CD4-positive, CD25-positive, alpha-beta regulatory T cell (primary cell): ENCODE data around the gene SPTSSA. TPM values are rescaled to one million over a fixed set of nuclear protein-coding genes. Genes with fewer than 3 reads are reported as not detected.

Experiments used
- ATAC-seq, 2 donors: fragments of 150-1000 bp; cut with Tn5 transposase; one replicate each; pipeline ENCODE4 v1.10.0; 2021; ENCODE audit warnings: low read depth in 2 of 2, moderate number of reproducible peaks in 2 of 2, moderate library complexity in 1 of 2
- DNase-seq, 3 donors: peaks; one replicate each; pipeline versions ENCODE4 v3.0.0 to v3.0.0-alpha.2; 2012 to 2022; ENCODE audit warnings: mixed read lengths in 1 of 3
- H3K27ac ChIP-seq: one replicate; pipeline ENCODE4 v1.7.0; 2013; ENCODE audit warnings: mild to moderate bottlenecking, low read length; ENCODE audit not compliant: insufficient read depth, poor library complexity, severe bottlenecking
- H3K27me3 ChIP-seq: one replicate; pipeline ENCODE4 v1.7.0; 2013; ENCODE audit warnings: low read length; ENCODE audit not compliant: control insufficient read depth, insufficient read depth
- H3K36me3 ChIP-seq: one replicate; pipeline ENCODE4 v1.7.0; 2013; ENCODE audit warnings: mild to moderate bottlenecking, low read length, moderate library complexity; ENCODE audit not compliant: control insufficient read depth, insufficient read depth
- H3K4me1 ChIP-seq: 2 replicates; pipeline ENCODE4 v1.7.0; 2013; ENCODE audit warnings: mild to moderate bottlenecking, low read length; ENCODE audit not compliant: insufficient read depth, control insufficient read depth, poor library complexity, severe bottlenecking
- H3K4me3 ChIP-seq: one replicate; pipeline ENCODE4 v1.7.0; 2013; ENCODE audit warnings: low read depth, mild to moderate bottlenecking, low read length, moderate library complexity
- H3K9me3 ChIP-seq, 2 experiments: 1 replicate in 1 of 2; 2 replicates in 1 of 2; pipeline ENCODE4 v1.7.0; 2013; ENCODE audit warnings: low read length in 2 of 2, mild to moderate bottlenecking in 1 of 2, moderate library complexity in 1 of 2; ENCODE audit not compliant: control insufficient read depth in 2 of 2
- H3K27ac Mint-ChIP-seq, 3 donors: one replicate each; pipeline ENCODE4 v1.8.0; 2020 to 2022; ENCODE audit warnings: mild to moderate bottlenecking in 3 of 3, mixed read lengths in 3 of 3, moderate library complexity in 2 of 3
- H3K27me3 Mint-ChIP-seq: one replicate; pipeline ENCODE4 v1.8.0; 2022; ENCODE audit warnings: mild to moderate bottlenecking, mixed read lengths
- H3K36me3 Mint-ChIP-seq: one replicate; pipeline ENCODE4 v1.8.0; 2020; ENCODE audit warnings: mixed read lengths
- H3K4me1 Mint-ChIP-seq, 4 donors: one replicate each; pipeline ENCODE4 v1.8.0; 2020 to 2022; ENCODE audit warnings: mixed read lengths in 4 of 4, mild to moderate bottlenecking in 1 of 4
- H3K4me3 Mint-ChIP-seq, 4 donors: one replicate each; pipeline ENCODE4 v1.8.0; 2020 to 2022; ENCODE audit warnings: mild to moderate bottlenecking in 4 of 4, mixed read lengths in 4 of 4, moderate library complexity in 3 of 4
- H3K9me3 Mint-ChIP-seq, 7 donors: one replicate each; pipeline ENCODE4 v1.8.0; 2020 to 2022; ENCODE audit warnings: mixed read lengths in 7 of 7, mild to moderate bottlenecking in 3 of 7, moderate library complexity in 2 of 7
- polyA plus RNA-seq, 4 donors: library from polyadenylated mRNA; unstranded; fragments of 300-500 nt; fragmentation: Illumina TruSeq; gene quantifications; one replicate each; pipeline ENCODE4 v1.2.3, GENCODE V29; 2021
- total RNA-seq: library from RNA; stranded (reverse); gene quantifications from one replicate; pipeline ENCODE4 v1.2.3, GENCODE V29; 2022

Gene SPTSSA
- total and polyA plus RNA-seq, 5 donors from 2014 or later = 4.0 to 10.7 (median 8.1) TPM

- no peak overlapping the region for H3K4me3 Mint-ChIP-seq
- Histone ChIP-seq H3K27me3 (no peaks in the 10 kb centered on the region), H3K9me3 (peaks cover 9 to 10% of the 10 kb centered on the region in 2 experiments), H3K4me1 (no peaks in the 10 kb centered on the region), H3K4me3 (no peak overlapping the region), H3K27ac (no peak overlapping the region), H3K36me3 (no peaks in the 10 kb centered on the region)
- peaks cover 0 to 16% (median 5%) of the 10 kb centered on the region in 7 donors for H3K9me3 Mint-ChIP-seq
- no peak for DNase-seq
- H3K27ac Mint-ChIP-seq = no peak overlapping the region
- peaks cover 3% of the 10 kb centered on the region for H3K36me3 Mint-ChIP-seq
- no peaks in the 10 kb centered on the region for H3K4me1 Mint-ChIP-seq
- no peak for ATAC-seq
- no peaks in the 10 kb centered on the region for H3K27me3 Mint-ChIP-seq
Observed at GRCh38 chr14:34423445-34423844, 38.6 kb downstream of the SPTSSA start.

GRCh38 chr14:34420547-34421150 lies 41.4 kb downstream of the SPTSSA start:
- DNase-seq = no peak

GRCh38 chr14:34409721-34410120 lies 52.3 kb downstream of the SPTSSA start:
- no peak for DNase-seq
- ATAC-seq = no peak
- H3K27me3 ChIP-seq = peaks cover 2% of the 10 kb centered on the region
- H3K36me3 ChIP-seq = no peaks in the 10 kb centered on the region
- no peaks in the 10 kb centered on the region for H3K4me1 ChIP-seq
- no peak overlapping the region for H3K4me3 ChIP-seq
- Mint-ChIP-seq H3K36me3 (no peaks in the 10 kb centered on the region), H3K9me3 (peaks cover 0 to 19% (median 8%) of the 10 kb centered on the region in 7 donors), H3K27me3 (peaks cover 5% of the 10 kb centered on the region), H3K27ac (no peak overlapping the region), H3K4me3 (no peak overlapping the region), H3K4me1 (no peaks in the 10 kb centered on the region)
- H3K9me3 ChIP-seq = peaks cover 0 to 3% of the 10 kb centered on the region in 2 experiments
- H3K27ac ChIP-seq = no peak overlapping the region

More at GRCh38 chr14:34420547-34421150, 41.4 kb downstream of the SPTSSA start:
- no peak overlapping the region for H3K4me3 ChIP-seq
- Mint-ChIP-seq H3K9me3 (peaks cover 0 to 17% (median 5%) of the 10 kb centered on the region in 7 donors), H3K36me3 (peaks cover 3% of the 10 kb centered on the region), H3K27me3 (peaks cover 5% of the 10 kb centered on the region), H3K27ac (no peak overlapping the region), H3K4me3 (no peak overlapping the region), H3K4me1 (no peaks in the 10 kb centered on the region)
- ATAC-seq = no peak
- no peaks in the 10 kb centered on the region for H3K27me3 ChIP-seq
- H3K27ac ChIP-seq = no peak overlapping the region
- no peaks in the 10 kb centered on the region for H3K4me1 ChIP-seq
- no peaks in the 10 kb centered on the region for H3K36me3 ChIP-seq
- peaks cover 9 to 10% of the 10 kb centered on the region in 2 experiments for H3K9me3 ChIP-seq

GRCh38 chr14:34407951-34408350 lies 54.1 kb downstream of the SPTSSA start:
- DNase-seq = no peak
- H3K36me3 Mint-ChIP-seq = no peaks in the 10 kb centered on the region

GRCh38 chr14:34404416-34404815 lies 57.6 kb downstream of the SPTSSA start:
- Mint-ChIP-seq H3K36me3 (no peaks in the 10 kb centered on the region), H3K4me1 (no peaks in the 10 kb centered on the region), H3K4me3 (no peak overlapping the region), H3K27me3 (peaks cover 17% of the 10 kb centered on the region), H3K27ac (no peak overlapping the region), H3K9me3 (peaks cover 0 to 7% (median 3%) of the 10 kb centered on the region in 7 donors)
- peaks cover 4% of the 10 kb centered on the region for H3K27me3 ChIP-seq
- DNase-seq = no peak
- no peak overlapping the region for H3K27ac ChIP-seq
- no peaks in the 10 kb centered on the region for H3K4me1 ChIP-seq
- ATAC-seq = no peak
- H3K36me3 ChIP-seq = no peaks in the 10 kb centered on the region
- H3K9me3 ChIP-seq = no peaks in the 10 kb centered on the region
- no peak overlapping the region for H3K4me3 ChIP-seq

More at GRCh38 chr14:34407951-34408350, 54.1 kb downstream of the SPTSSA start:
- H3K9me3 Mint-ChIP-seq = peaks cover 0 to 14% (median 6%) of the 10 kb centered on the region in 7 donors
- H3K4me1 Mint-ChIP-seq = no peaks in the 10 kb centered on the region
- H3K9me3 ChIP-seq = peaks cover 0 to 3% of the 10 kb centered on the region in 2 experiments
- peaks cover 11% of the 10 kb centered on the region for H3K27me3 Mint-ChIP-seq
- no peak overlapping the region for H3K27ac Mint-ChIP-seq
- no peaks in the 10 kb centered on the region for H3K4me1 ChIP-seq
- H3K4me3 Mint-ChIP-seq = no peak overlapping the region
- no peak overlapping the region for H3K27ac ChIP-seq
- no peaks in the 10 kb centered on the region for H3K36me3 ChIP-seq
- ATAC-seq = no peak
- H3K4me3 ChIP-seq = no peak overlapping the region
- H3K27me3 ChIP-seq = peaks cover 4% of the 10 kb centered on the region

- H3K36me3 Mint-ChIP-seq = no peaks in the 10 kb centered on the region
- no peak overlapping the region for H3K27ac Mint-ChIP-seq
- DNase-seq (no peak), ATAC-seq (no peak)
- no peak overlapping the region for H3K4me3 Mint-ChIP-seq
- no peaks in the 10 kb centered on the region for H3K4me1 Mint-ChIP-seq
- H3K27ac ChIP-seq = no peak overlapping the region
- no peaks in the 10 kb centered on the region for H3K9me3 ChIP-seq
- no peaks in the 10 kb centered on the region for H3K4me1 ChIP-seq
- no peaks in the 10 kb centered on the region for H3K36me3 ChIP-seq
- peaks cover 17% of the 10 kb centered on the region for H3K27me3 Mint-ChIP-seq
- peaks cover 0 to 7% (median 3%) of the 10 kb centered on the region in 7 donors for H3K9me3 Mint-ChIP-seq
- no peak overlapping the region for H3K4me3 ChIP-seq
- peaks cover 4% of the 10 kb centered on the region for H3K27me3 ChIP-seq
Observed at GRCh38 chr14:34403646-34404045, 58.4 kb downstream of the SPTSSA start.

GRCh38 chr14:34398024-34398423 lies 64.0 kb downstream of the SPTSSA start:
- Mint-ChIP-seq H3K27me3 (peaks cover 16% of the 10 kb centered on the region), H3K36me3 (no peaks in the 10 kb centered on the region)

GRCh38 chr14:34387974-34388516 lies 74.0 kb downstream of the SPTSSA start:
- Histone ChIP-seq H3K4me3 (no peak overlapping the region), H3K9me3 (no peaks in the 10 kb centered on the region), H3K27me3 (no peaks in the 10 kb centered on the region), H3K4me1 (no peaks in the 10 kb centered on the region), H3K27ac (no peak overlapping the region), H3K36me3 (no peaks in the 10 kb centered on the region)
- DNase-seq = no peak
- no peak for ATAC-seq
- peaks cover 0 to 7% (median 3%) of the 10 kb centered on the region in 7 donors for H3K9me3 Mint-ChIP-seq
- H3K27ac Mint-ChIP-seq = no peak overlapping the region
- no peaks in the 10 kb centered on the region for H3K4me1 Mint-ChIP-seq
- no peak overlapping the region for H3K4me3 Mint-ChIP-seq
- peaks cover 7% of the 10 kb centered on the region for H3K27me3 Mint-ChIP-seq
- no peaks in the 10 kb centered on the region for H3K36me3 Mint-ChIP-seq

More at GRCh38 chr14:34398024-34398423, 64.0 kb downstream of the SPTSSA start:
- ATAC-seq (no peak), DNase-seq (no peak)
- H3K4me1 Mint-ChIP-seq = no peaks in the 10 kb centered on the region
- H3K4me1 ChIP-seq = no peaks in the 10 kb centered on the region
- no peak overlapping the region for H3K27ac Mint-ChIP-seq
- no peak overlapping the region for H3K4me3 Mint-ChIP-seq
- H3K4me3 ChIP-seq = no peak overlapping the region
- H3K9me3 Mint-ChIP-seq = peaks cover 0 to 5% (median 4%) of the 10 kb centered on the region in 7 donors
- H3K9me3 ChIP-seq = no peaks in the 10 kb centered on the region
- H3K27me3 ChIP-seq = no peaks in the 10 kb centered on the region
- H3K36me3 ChIP-seq = no peaks in the 10 kb centered on the region
- H3K27ac ChIP-seq = no peak overlapping the region
